Loucy (cell line): ENCODE measurements around the gene EHD2.

Source experiments
- EZH2phosphoT487 ChIP-seq: fragments of 200-600 bp; IDR thresholded peaks from 2 replicates; pipeline ENCODE4 v1.6.1; 2018; ENCODE audit warnings: antibody characterized with exemption, mild to moderate bottlenecking, moderate library complexity, borderline replicate concordance
- TF ChIP-seq, protein P1 (sequence below): fragments of 200-600 bp; sonication (generic); conservative IDR thresholded peaks from 2 replicates; pipeline ENCODE4 v1.5.1; 2014; ENCODE audit warnings: mild to moderate bottlenecking, antibody characterized with exemption, low read length

DNA sequence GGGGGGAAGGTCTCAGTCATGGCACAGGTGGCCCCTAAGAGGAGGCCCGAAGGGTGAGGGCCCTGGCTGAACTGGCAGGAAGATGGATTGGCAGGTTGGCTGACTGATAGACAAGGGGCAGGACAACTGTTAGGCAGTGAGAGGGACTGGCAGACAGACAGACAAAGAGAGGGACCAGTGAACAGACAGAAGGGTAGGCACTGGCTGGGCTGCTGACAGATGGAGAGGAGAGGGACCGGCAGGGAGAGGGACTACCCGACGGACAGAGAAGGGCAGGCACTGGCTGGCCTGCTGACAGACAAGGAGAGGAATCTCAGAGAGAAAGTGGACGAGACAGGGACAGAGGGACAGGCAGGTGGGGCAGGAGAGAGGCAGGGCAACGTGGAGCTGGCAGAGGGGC lies 31.8 kb upstream of the EHD2 start:
- TF ChIP-seq, protein P1, sequence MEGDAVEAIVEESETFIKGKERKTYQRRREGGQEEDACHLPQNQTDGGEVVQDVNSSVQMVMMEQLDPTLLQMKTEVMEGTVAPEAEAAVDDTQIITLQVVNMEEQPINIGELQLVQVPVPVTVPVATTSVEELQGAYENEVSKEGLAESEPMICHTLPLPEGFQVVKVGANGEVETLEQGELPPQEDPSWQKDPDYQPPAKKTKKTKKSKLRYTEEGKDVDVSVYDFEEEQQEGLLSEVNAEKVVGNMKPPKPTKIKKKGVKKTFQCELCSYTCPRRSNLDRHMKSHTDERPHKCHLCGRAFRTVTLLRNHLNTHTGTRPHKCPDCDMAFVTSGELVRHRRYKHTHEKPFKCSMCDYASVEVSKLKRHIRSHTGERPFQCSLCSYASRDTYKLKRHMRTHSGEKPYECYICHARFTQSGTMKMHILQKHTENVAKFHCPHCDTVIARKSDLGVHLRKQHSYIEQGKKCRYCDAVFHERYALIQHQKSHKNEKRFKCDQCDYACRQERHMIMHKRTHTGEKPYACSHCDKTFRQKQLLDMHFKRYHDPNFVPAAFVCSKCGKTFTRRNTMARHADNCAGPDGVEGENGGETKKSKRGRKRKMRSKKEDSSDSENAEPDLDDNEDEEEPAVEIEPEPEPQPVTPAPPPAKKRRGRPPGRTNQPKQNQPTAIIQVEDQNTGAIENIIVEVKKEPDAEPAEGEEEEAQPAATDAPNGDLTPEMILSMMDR, result no peak
- TF ChIP-seq EZH2phosphoT487, result no peak
